GM10847 (cell line): ENCODE measurements around the gene TSPAN33.
A peak's percentile ranks its signal among the peaks of the same experiment; 100 is the strongest.

ENCODE experiments used
- POLR2A ChIP-seq: IDR thresholded peaks from 2 replicates; pipeline ENCODE4 v1.6.1; 2011; ENCODE audit not compliant: insufficient read length; ENCODE audit errors: extremely low read depth

The TSPAN33 gene

GRCh38 chr7:129127154-129127553, 17.4 kb upstream of the TSPAN33 start:
- TF ChIP-seq POLR2A, result no peak

- TF ChIP-seq POLR2A, result no peak
Measured at GRCh38 chr7:129127601-129128000, 16.9 kb upstream of the TSPAN33 start.

GRCh38 chr7:129134356-129134987, 10.0 kb upstream of the TSPAN33 start:
- TF ChIP-seq POLR2A, result no peak

- no peak for TF ChIP-seq POLR2A
Measured at GRCh38 chr7:129136887-129137642, 7.4 kb upstream of the TSPAN33 start.

GRCh38 chr7:129143724-129144094, 798 bp upstream of the TSPAN33 start:
- no peak for TF ChIP-seq POLR2A

- TF ChIP-seq POLR2A, result peak; percentile 7
Measured at GRCh38 chr7:129144834-129145668, 544 bp downstream of the TSPAN33 start.

GRCh38 chr7:129146237-129146979, 1.9 kb downstream of the TSPAN33 start:
- peak; percentile 31 for TF ChIP-seq POLR2A

- no peak for TF ChIP-seq POLR2A
Measured at GRCh38 chr7:129147731-129148130, 3.2 kb downstream of the TSPAN33 start.

- no peak for TF ChIP-seq POLR2A
Measured at GRCh38 chr7:129149511-129149910, 5.0 kb downstream of the TSPAN33 start.

GRCh38 chr7:129150199-129150996, 5.9 kb downstream of the TSPAN33 start:
- no peak for TF ChIP-seq POLR2A

GRCh38 chr7:129157651-129158050, 13.1 kb downstream of the TSPAN33 start:
- no peak for TF ChIP-seq POLR2A

GRCh38 chr7:129159539-129159938, 15.0 kb downstream of the TSPAN33 start:
- no peak for TF ChIP-seq POLR2A

- TF ChIP-seq POLR2A, result no peak
Measured at GRCh38 chr7:129160161-129160905, 15.8 kb downstream of the TSPAN33 start.
